H9 (cell line): ENCODE results near the gene WDR53. TPM values are rescaled to one million over a fixed set of nuclear protein-coding genes. Genes with fewer than 3 reads are reported as not detected.

Experiments
- DNase-seq: peaks from one replicate; pipeline ENCODE4 v3.0.0-alpha.2; 2017
- H2AFZ ChIP-seq: one replicate; pipeline ENCODE4 v1.6.1; 2013; ENCODE audit warnings: mild to moderate bottlenecking, low read length, control low read depth, moderate library complexity
- H2AK5ac ChIP-seq: 2 replicates; pipeline ENCODE4 v1.6.1; 2013; ENCODE audit warnings: low read length, control low read depth, mixed read lengths; ENCODE audit not compliant: insufficient read length
- H2BK120ac ChIP-seq: one replicate; pipeline ENCODE4 v1.6.1; 2013; ENCODE audit warnings: low read depth, mild to moderate bottlenecking, low read length, control low read depth, inconsistent platforms; ENCODE audit not compliant: poor library complexity, severe bottlenecking
- H2BK12ac ChIP-seq: 2 replicates; pipeline ENCODE4 v1.6.1; 2013; ENCODE audit warnings: low read length, control low read depth, mixed read lengths, low read depth; ENCODE audit not compliant: insufficient read length
- H2BK15ac ChIP-seq: 2 replicates; pipeline ENCODE4 v1.6.1; 2013; ENCODE audit warnings: low read depth, low read length, control low read depth
- H2BK20ac ChIP-seq: one replicate; pipeline ENCODE4 v1.6.1; 2013; ENCODE audit warnings: low read depth, mild to moderate bottlenecking, low read length, control low read depth, inconsistent platforms; ENCODE audit not compliant: poor library complexity, severe bottlenecking
- H2BK5ac ChIP-seq: 2 replicates; pipeline ENCODE4 v1.6.1; 2013; ENCODE audit warnings: low read length, control low read depth, mixed read lengths; ENCODE audit not compliant: insufficient read length
- H3K14ac ChIP-seq: 2 replicates; pipeline ENCODE4 v1.6.1; 2013; ENCODE audit warnings: low read length, control low read depth; ENCODE audit not compliant: insufficient read depth
- H3K18ac ChIP-seq: 2 replicates; pipeline ENCODE4 v1.6.1; 2013; ENCODE audit warnings: low read depth, mild to moderate bottlenecking, mixed read lengths, low read length, control low read depth; ENCODE audit not compliant: insufficient read length
- H3K23ac ChIP-seq: 2 replicates; pipeline ENCODE4 v1.6.1; 2013; ENCODE audit warnings: low read length, control low read depth, mixed read lengths, low read depth; ENCODE audit not compliant: insufficient read length
- H3K23me2 ChIP-seq: 2 replicates; pipeline ENCODE4 v1.6.1; 2013; ENCODE audit warnings: low read depth, mild to moderate bottlenecking, mixed read lengths, low read length, control low read depth; ENCODE audit not compliant: insufficient read length, poor library complexity, severe bottlenecking
- H3K27ac ChIP-seq: 2 replicates; pipeline ENCODE4 v1.5.1; 2013; ENCODE audit warnings: low read length, control low read depth, mixed read lengths, low read depth; ENCODE audit not compliant: insufficient read length
- H3K27me3 ChIP-seq: 2 replicates; pipeline ENCODE4 v1.6.1; 2013; ENCODE audit warnings: low read length, control low read depth, inconsistent platforms; ENCODE audit not compliant: insufficient read depth
- H3K4ac ChIP-seq: 2 replicates; pipeline ENCODE4 v1.6.1; 2013; ENCODE audit warnings: low read depth, mild to moderate bottlenecking, control low read depth, inconsistent platforms, low read length, moderate library complexity
- H3K4me1 ChIP-seq: 2 replicates; pipeline ENCODE4 v1.6.1; 2013; ENCODE audit warnings: low read length, control low read depth, inconsistent platforms; ENCODE audit not compliant: insufficient read depth
- H3K4me2 ChIP-seq: 2 replicates; pipeline ENCODE4 v1.6.1; 2013; ENCODE audit warnings: low read length, control low read depth, mixed read lengths; ENCODE audit not compliant: insufficient read length, insufficient read depth
- H3K56ac ChIP-seq: 2 replicates; pipeline ENCODE4 v1.6.1; 2013; ENCODE audit warnings: low read depth, mild to moderate bottlenecking, mixed read lengths, low read length, control low read depth; ENCODE audit not compliant: insufficient read length
- H3K79me1 ChIP-seq: 2 replicates; pipeline ENCODE4 v1.6.1; 2013; ENCODE audit warnings: low read depth, mild to moderate bottlenecking, moderate library complexity, low read length, control low read depth, inconsistent platforms; ENCODE audit not compliant: insufficient read depth, poor library complexity, severe bottlenecking
- H3K79me2 ChIP-seq: 2 replicates; pipeline ENCODE4 v1.6.1; 2013; ENCODE audit warnings: low read length, control low read depth, inconsistent platforms; ENCODE audit not compliant: insufficient read depth
- H3K9ac ChIP-seq: 2 replicates; pipeline ENCODE4 v1.6.1; 2013; ENCODE audit warnings: low read length, control low read depth, mixed read lengths; ENCODE audit not compliant: insufficient read length; ENCODE audit errors: extremely low read depth
- H3K9me3 ChIP-seq: one replicate; pipeline ENCODE4 v1.6.1; 2013; ENCODE audit warnings: low read depth, low read length, inconsistent platforms; ENCODE audit not compliant: control insufficient read depth
- H3T11ph ChIP-seq: one replicate; pipeline ENCODE4 v1.6.1; 2013; ENCODE audit warnings: mild to moderate bottlenecking, low read length, control low read depth, inconsistent platforms
- H4K20me1 ChIP-seq: one replicate; pipeline ENCODE4 v1.6.1; 2013; ENCODE audit not compliant: control insufficient read depth, insufficient read length, insufficient read depth
- H4K5ac ChIP-seq: 2 replicates; pipeline ENCODE4 v1.6.1; 2013; ENCODE audit warnings: low read depth, mild to moderate bottlenecking, mixed read lengths, low read length, control low read depth; ENCODE audit not compliant: insufficient read length
- H4K8ac ChIP-seq: replicated peaks from 2 replicates; pipeline ENCODE4 v1.6.1; 2013; ENCODE audit warnings: low read length, control low read depth, mixed read lengths, low read depth; ENCODE audit not compliant: insufficient read length
- H4K91ac ChIP-seq: 2 replicates; pipeline ENCODE4 v1.6.1; 2013; ENCODE audit warnings: low read depth, mild to moderate bottlenecking, moderate library complexity, mixed read lengths, low read length, control low read depth; ENCODE audit not compliant: insufficient read length
- H3K27ac Mint-ChIP-seq, 3 experiments: 2 replicates in 2 of 3; 3 replicates in 1 of 3; pipeline ENCODE4 v1.8.0; 2020 to 2021; ENCODE audit warnings: mixed read lengths in 3 of 3, mild to moderate bottlenecking in 1 of 3, moderate library complexity in 1 of 3
- H3K27me3 Mint-ChIP-seq: 2 replicates; pipeline ENCODE4 v1.8.0; 2021; ENCODE audit warnings: low read depth, mild to moderate bottlenecking, moderate library complexity, mixed read lengths
- H3K36me3 Mint-ChIP-seq, 3 experiments: 2 replicates in 2 of 3; 3 replicates in 1 of 3; pipeline ENCODE4 v1.8.0; 2020 to 2021; ENCODE audit warnings: low read depth in 3 of 3, mixed read lengths in 3 of 3; ENCODE audit not compliant: insufficient read depth in 1 of 3
- H3K4me1 Mint-ChIP-seq, 2 experiments: 2 replicates each; pipeline ENCODE4 v1.8.0; 2020; ENCODE audit warnings: mixed read lengths in 2 of 2
- H3K4me3 Mint-ChIP-seq, 2 experiments: 2 replicates in 1 of 2; 3 replicates in 1 of 2; pipeline ENCODE4 v1.8.0; 2020 to 2021; ENCODE audit warnings: mild to moderate bottlenecking in 2 of 2, mixed read lengths in 2 of 2, moderate library complexity in 1 of 2
- H3K9me3 Mint-ChIP-seq, 2 experiments: 2 replicates in 1 of 2; 3 replicates in 1 of 2; pipeline ENCODE4 v1.8.0; 2020; ENCODE audit warnings: mild to moderate bottlenecking in 2 of 2, mixed read lengths in 2 of 2, moderate library complexity in 1 of 2
- WGBS: extraction: QIAGEN DNeasy Blood & Tissue Kit; methylation state at CpG from one replicate; pipeline ENCODE4 v1.1.7; 2013; ENCODE audit warnings: missing lambda C conversion rate, low lambda C conversion rate, mixed read lengths; ENCODE audit not compliant: insufficient read length; ENCODE audit errors: extremely low coverage; 5-methylcytosine and 5-hydroxymethylcytosine counted together
- total RNA-seq: library from RNA; stranded (reverse); gene quantifications from 2 replicates; pipeline ENCODE4 v1.2.1, GENCODE V29; 2021
- TF ChIP-seq, protein P1 (sequence below): fragments of 200-600 bp; sonication (generic); conservative IDR thresholded peaks from 3 replicates; pipeline ENCODE4 v1.8.0; 2021; ENCODE audit warnings: antibody characterized with exemption, mild to moderate bottlenecking

Gene WDR53
- total RNA-seq, 1 experiment from 2014 or later, result 21.2 TPM

DNA sequence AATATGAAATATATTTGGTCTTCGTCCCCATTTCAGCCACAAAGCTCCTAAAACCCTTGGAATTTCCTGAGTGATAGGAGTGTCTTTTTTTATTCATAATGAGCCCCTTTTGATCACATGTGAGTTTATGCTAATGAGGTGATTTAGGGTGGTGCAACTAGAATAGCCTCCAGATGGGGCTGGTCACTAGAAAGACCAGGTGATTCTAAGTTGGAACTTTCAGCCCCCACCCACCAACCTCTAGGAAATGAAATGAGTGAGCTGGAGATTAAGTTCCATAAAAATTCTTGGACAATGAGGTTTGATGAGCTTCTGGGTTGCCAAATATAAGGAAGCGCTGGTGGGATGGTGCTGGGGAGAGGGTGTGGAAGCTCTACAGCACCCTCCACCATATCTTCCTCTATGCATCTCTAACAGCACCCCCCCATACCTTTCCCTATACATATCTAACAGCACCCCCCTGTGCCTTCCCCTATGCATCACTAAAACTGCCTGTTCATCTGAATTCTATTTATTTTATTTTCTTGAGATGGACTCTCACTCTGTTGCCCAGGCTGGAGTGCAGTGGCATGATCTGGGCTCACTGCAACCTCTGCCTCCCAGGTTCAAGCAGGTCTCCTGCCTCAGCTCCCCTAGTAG is 51.1 kb downstream of the WDR53 start:
- peaks cover 23% of the 10 kb centered on the region for H3K9me3 ChIP-seq
- H3K79me1 ChIP-seq, result no peaks in the 10 kb centered on the region
- no CpG with 5 or more reads among the region's 2 CpGs for WGBS
- H2BK120ac ChIP-seq, result no peak overlapping the region
- peaks cover 30 to 41% (median 30%) of the 10 kb centered on the region in 3 experiments for H3K36me3 Mint-ChIP-seq
- DNase-seq, result no peak
- H3K14ac ChIP-seq, result no peak overlapping the region
- H3K27me3 Mint-ChIP-seq, result peaks cover 4% of the 10 kb centered on the region
- H4K5ac ChIP-seq, result no peak overlapping the region
- H3K9me3 Mint-ChIP-seq, result peaks cover 50 to 52% of the 10 kb centered on the region in 2 experiments
- H3K23me2 ChIP-seq, result no peaks in the 10 kb centered on the region
- H4K8ac ChIP-seq, result no peak overlapping the region
- H2AK5ac ChIP-seq, result no peak overlapping the region
- no peaks in the 10 kb centered on the region for H3K4me1 ChIP-seq
- no peak overlapping the region for H2BK12ac ChIP-seq
- TF ChIP-seq, protein P1, sequence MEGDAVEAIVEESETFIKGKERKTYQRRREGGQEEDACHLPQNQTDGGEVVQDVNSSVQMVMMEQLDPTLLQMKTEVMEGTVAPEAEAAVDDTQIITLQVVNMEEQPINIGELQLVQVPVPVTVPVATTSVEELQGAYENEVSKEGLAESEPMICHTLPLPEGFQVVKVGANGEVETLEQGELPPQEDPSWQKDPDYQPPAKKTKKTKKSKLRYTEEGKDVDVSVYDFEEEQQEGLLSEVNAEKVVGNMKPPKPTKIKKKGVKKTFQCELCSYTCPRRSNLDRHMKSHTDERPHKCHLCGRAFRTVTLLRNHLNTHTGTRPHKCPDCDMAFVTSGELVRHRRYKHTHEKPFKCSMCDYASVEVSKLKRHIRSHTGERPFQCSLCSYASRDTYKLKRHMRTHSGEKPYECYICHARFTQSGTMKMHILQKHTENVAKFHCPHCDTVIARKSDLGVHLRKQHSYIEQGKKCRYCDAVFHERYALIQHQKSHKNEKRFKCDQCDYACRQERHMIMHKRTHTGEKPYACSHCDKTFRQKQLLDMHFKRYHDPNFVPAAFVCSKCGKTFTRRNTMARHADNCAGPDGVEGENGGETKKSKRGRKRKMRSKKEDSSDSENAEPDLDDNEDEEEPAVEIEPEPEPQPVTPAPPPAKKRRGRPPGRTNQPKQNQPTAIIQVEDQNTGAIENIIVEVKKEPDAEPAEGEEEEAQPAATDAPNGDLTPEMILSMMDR, result peak; percentile 29; the same call in 2 of the 3 replicates
- H3K27me3 ChIP-seq, result no peaks in the 10 kb centered on the region
- H4K20me1 ChIP-seq, result no peaks in the 10 kb centered on the region
- H2BK5ac ChIP-seq, result no peak overlapping the region
- H3K27ac ChIP-seq, result no peak overlapping the region
- H3K23ac ChIP-seq, result no peak overlapping the region
- H3K4me1 Mint-ChIP-seq, result peaks cover 11 to 23% of the 10 kb centered on the region in 2 experiments
- no peak overlapping the region for H3K56ac ChIP-seq
- peak overlapping the region in 1 of 2 experiments; percentile 30; a peak in 1 of 5 replicates for H3K4me3 Mint-ChIP-seq
- no peak overlapping the region for H3K9ac ChIP-seq
- H2BK15ac ChIP-seq, result no peak overlapping the region
- H3K79me2 ChIP-seq, result no peaks in the 10 kb centered on the region
- H2BK20ac ChIP-seq, result no peak overlapping the region
- no peak overlapping the region for H3T11ph ChIP-seq
- peak overlapping the region; percentile 56 to 89 (median 71); a peak in 5 of 7 replicates for H3K27ac Mint-ChIP-seq
- H4K91ac ChIP-seq, result no peak overlapping the region
- H2AFZ ChIP-seq, result no peak overlapping the region
- no peak overlapping the region for H3K4me2 ChIP-seq
- no peak overlapping the region for H3K18ac ChIP-seq
- H3K4ac ChIP-seq, result no peak overlapping the region
